ENCODE measurements around the gene SPNS2.
A peak's percentile ranks its signal among the peaks of the same experiment; 100 is the strongest.

The SPNS2 gene, protein sequence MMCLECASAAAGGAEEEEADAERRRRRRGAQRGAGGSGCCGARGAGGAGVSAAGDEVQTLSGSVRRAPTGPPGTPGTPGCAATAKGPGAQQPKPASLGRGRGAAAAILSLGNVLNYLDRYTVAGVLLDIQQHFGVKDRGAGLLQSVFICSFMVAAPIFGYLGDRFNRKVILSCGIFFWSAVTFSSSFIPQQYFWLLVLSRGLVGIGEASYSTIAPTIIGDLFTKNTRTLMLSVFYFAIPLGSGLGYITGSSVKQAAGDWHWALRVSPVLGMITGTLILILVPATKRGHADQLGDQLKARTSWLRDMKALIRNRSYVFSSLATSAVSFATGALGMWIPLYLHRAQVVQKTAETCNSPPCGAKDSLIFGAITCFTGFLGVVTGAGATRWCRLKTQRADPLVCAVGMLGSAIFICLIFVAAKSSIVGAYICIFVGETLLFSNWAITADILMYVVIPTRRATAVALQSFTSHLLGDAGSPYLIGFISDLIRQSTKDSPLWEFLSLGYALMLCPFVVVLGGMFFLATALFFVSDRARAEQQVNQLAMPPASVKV

DNA sequence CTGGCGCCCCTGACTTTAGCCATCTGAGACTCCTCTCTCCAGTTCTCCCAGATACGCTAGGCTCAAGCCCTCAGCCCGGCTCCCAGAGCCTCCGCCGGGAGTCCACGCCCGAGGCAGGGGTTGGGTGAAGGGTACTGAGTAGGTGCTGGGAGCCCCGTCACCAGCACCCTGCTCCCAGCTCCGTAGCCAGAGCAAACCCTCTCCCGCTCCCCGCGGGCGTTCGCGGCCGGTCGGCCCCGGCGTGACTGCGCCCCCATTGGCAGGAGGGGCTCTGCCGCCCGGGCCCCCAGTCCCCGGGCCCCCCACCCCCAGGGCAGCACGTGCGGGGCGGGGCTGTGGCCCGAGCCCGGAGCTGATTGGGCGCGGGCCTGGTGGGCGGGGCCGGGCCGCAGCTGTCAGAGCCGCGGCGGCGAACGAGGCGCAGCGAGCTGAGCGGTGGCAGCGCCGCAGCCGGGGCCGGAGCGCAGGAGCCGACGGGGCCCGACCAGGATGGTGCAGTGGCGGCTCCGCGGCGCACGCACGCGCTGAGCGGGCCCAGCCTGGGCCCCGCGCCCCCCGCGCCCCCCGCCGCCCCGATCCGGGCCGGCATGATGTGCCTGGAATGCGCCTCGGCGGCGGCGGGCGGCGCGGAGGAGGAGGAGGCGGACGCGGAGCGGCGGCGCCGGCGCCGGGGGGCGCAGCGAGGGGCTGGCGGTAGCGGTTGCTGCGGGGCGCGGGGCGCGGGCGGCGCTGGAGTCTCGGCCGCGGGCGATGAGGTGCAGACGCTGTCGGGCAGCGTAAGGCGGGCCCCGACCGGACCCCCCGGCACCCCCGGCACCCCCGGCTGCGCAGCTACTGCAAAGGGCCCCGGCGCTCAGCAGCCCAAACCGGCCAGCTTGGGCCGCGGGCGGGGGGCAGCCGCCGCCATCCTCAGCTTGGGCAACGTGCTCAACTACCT lies at the start of gene SPNS2:
SPNS2 (plus strand) TSS at position 421 of the 937 bp plus-strand sequence; CDS start at position 588, 167 bp downstream.
- peak; percentile 83 for DNase-seq

DNA sequence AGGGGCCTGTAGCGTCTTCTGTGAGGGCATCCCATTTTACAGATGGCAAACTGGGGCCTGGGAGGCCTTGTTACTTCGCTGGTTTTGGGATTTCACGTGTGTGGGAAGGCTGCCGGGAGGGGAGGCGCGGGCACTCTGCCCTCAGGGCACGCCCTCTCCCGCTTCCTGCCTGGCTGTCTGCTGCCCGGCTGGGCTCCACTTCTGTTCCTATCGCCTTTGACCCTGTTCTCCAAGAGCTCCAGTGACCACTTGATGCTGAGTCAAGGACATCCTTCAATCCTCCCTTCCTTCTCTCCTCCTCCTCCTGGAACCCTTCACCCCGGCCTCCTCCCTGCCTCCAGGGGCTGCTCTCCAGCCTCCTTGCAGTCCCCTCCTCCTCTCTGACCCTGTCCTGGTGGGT lies 48.9 kb upstream of the SPNS2 start:
- DNase-seq: no peak

DNA sequence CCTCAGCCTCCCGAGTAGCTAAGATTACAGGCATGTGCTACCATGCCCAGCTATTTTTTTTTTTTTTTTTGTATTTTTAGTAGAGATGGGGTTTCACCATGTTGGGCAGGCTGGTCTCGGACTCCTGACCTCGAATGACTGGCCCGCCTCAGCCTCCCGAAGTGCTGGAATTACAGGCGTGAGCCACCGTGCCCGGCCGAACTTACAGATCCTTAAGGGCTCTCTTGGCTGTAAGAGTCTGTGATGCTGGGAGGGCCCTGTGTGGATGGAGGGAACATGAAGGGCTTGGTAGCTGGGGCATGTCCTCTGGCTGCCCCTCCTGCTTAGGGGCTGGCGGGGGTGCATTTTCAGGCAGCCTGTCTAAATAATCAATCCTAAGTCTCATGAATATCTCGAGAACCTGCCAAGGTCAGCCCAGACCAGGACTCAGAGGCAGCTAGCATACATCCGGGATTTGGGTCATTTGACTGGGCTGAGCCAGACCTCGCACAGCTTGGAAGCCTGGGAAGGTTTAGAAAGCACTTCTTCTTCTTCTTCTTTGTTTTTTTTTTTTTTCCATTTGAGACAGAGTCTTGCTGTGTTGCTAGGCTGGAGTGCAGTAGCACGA lies 47.9 kb upstream of the SPNS2 start:
- no peak for DNase-seq

DNA sequence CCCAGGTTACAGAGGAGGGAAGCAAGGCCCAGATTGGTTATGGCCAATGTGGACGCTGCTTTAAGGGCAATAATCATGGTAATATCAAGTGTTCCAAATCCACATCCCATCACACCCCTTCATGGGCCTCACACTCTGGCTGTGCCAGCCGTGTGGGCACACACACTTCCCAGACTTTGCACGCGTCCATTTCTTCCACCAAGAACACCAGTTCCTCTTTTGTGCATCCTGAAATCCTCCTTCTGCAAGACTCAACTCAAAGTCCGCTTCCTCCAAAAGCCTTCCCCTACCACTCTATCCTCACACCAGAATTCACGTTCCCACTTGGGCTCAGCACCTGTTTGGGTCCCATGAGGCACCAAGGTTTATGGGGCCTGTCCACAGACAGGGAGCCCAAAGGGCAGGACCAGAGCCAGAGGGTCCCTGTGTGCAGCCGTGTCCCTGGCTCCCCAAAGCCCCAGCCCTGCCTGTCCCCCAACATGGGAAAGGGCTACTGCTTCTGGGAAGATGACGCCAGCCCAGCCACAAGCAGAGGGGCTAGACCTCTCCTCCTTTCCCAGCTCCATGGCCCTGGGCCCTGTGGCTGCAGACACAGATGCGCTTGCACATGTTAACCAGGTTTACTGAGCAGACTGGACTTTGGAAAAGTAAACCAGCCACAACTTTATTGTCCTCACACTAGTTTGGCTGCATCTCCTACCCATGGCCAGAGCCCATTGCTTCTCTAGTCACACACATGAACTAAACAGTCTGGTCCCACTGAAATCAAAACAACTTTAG lies 44.7 kb upstream of the SPNS2 start:
- DNase-seq: no peak

DNA sequence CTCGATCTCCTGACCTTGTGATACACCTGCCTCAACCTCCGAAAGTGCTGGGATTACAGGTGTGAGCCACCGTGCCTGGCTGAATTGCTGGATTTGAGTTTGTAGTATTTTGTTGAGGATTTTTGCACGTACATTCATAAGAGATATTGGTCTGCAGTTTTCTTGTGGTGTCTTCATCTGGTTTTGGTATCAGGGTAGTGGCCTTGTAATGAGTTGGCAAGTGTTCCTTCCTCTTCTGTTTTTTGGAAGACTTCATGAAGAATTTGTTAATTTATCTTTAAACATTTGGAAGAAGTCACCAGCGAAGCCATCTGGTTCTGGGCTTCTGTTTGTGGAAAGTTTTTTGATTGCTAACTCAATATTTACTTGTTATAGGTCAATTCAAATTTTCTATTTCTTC lies 38.0 kb upstream of the SPNS2 start:
- DNase-seq: no peak

DNA sequence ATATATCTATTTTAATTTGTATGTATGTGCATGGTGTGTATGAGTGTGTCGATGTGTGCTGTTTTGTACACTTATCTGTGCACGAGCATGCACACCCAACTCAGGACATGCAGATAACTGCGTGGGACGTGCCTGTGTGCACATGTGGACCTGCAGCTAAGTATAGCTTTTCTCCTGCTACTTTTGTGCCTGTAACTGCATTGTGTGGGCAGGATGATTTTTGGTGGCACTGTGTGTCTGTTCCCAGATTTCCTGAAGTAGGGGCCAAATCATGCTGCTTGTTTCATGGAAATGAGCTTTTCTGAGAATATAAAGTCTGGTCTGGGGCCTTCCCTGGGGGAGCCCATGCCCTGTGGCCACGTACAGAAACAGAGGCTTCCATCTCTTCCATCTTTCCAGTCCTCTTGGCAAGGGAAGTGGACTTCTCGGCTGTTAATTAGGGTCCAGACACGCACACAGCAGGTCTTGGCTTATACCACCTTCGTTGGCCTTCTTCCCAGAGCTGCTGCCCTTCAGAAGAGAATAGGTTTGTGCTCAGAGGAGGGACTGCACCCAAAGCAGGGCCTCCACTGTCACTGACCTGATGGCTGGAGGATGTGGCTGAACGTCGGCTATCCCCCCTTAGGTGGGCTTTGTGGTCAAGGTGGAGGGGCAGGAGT lies 34.7 kb upstream of the SPNS2 start:
- DNase-seq: no peak

DNA sequence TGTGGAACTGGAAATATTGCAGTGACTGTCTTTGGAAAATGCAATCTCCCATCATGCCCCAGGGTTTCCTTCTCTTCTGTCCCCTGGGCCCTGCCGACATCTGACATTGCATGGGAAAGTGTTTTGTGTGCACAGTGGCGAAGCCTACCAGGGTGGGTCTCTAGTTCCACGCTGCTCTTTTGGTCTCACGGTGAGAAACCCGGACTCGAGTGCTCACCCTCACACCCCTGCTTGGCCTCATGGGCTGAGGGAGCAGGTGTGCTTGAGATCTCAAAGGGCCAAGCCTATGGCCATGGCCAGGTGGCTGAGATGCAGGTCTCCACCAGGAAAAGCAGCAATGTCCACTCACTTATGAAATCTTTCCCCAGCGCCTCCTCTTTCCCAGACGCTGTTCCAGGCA lies 32.9 kb upstream of the SPNS2 start:
- no peak for DNase-seq

DNA sequence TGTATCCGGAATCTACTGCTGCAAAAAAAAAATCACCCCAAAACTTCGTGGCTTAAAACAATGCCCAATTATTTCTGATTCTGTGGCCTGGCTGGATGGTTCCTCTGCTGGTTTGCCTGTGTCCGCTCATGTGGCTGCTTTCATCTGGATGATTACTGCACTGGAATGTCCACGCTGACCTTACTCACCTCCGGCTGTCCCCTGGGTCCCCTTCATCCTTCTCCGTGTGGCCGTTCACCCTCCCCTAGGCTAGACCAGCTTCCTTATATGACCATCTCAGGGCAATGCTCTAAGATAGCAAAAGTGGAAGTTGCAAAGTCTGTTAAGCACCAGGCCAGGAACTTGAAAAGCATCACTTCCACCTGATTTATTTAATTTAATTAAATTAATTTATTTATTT lies 31.4 kb upstream of the SPNS2 start:
- DNase-seq: no peak

DNA sequence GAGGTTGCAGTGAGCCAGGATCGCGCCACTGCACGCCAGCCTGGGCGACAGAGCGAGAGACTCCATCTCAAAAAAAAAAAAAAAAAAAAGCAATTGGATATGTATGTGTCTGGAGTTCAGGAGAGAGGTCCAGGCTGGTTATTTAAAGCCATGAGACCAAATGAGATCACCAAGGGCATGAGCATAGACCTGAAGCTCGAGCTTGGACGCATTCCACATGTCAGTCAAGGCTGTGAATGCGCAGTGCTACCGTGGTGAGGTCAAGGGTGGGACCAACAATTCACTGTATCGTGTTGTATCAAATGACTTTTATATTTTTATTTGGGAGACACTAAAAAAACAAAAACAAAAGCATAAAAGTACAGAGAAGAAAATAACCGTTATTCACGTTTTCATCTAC lies 29.1 kb upstream of the SPNS2 start:
- DNase-seq: no peak

DNA sequence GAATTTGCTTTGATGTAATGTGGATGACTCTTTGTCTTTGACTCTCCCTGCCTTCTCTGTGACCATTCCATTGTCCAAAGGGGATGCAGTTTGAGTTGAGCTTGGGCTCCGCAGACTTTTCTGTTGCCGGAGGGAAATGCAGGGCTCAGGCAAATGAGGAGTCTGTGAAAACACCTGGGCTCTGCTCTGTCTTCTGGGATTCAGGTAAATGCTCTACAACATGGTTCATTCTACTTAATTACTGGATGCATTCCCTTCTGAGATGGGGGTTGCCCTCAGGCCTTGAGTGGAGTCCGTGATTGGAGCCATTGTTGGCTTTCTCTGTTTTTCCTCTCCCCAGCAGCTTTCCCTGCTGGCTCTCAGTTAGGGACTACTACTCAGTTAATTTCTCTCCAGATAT lies 26.4 kb upstream of the SPNS2 start:
- DNase-seq: no peak

DNA sequence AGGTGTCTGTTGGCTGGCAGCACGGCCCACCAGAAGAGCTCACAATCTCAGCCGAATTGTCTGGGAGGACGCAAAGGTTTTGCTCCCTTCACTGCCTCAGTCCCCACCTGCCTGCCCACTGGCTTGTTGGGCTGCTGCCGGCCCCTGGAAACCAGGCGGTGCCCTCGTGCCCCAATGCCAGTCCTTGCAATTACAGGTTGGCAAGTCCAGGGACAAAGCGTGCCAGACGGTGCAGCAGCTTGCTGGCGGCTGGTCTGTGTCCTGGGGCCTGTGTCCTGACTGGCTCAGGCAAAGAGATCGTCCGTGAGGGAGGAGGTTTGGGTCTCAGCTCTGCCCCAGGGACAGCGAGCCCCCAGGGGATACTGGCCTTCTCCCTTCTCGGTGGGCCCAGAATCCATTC lies 24.6 kb upstream of the SPNS2 start:
- no peak for DNase-seq

DNA sequence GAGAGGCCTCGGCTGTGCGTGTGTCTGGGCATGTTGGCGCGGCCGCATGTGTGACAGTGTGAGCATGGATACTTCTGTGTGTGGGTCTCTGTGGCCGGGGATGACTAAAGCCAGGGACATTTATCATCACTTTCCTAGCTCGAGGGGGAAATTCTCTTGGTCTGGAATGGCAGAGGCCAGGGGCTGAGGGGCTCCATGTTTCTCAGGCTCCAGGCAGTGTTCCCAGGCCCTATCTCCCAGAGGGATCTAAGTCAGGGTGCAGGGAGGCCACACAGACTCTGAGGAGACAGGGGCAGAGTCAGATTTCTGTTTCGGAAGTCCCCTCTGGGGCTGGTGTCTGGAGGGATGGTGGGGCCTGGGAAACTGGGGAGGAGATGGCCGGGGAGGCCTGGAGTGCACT lies 23.7 kb upstream of the SPNS2 start:
- DNase-seq: no peak

DNA sequence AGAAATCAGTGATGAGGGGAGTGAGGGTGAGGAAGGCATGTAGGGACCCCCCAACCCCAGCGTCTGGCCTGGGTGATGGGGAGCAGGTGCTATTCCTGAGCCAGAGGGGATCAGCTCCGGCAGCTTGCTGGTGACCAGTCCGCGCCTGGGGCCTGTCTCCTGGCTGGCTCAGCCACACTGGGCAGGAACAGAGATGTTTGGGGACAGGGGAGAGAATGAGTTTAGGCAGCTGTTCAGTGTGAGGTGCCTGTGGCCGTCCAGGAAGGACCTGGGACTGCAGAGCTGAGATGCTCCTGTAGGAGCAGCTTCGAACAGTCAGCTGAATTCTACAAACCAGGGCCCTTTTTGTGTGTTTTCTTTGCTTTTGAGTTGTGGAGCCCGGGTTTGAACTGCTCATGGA lies 23.2 kb upstream of the SPNS2 start:
- no peak for DNase-seq

DNA sequence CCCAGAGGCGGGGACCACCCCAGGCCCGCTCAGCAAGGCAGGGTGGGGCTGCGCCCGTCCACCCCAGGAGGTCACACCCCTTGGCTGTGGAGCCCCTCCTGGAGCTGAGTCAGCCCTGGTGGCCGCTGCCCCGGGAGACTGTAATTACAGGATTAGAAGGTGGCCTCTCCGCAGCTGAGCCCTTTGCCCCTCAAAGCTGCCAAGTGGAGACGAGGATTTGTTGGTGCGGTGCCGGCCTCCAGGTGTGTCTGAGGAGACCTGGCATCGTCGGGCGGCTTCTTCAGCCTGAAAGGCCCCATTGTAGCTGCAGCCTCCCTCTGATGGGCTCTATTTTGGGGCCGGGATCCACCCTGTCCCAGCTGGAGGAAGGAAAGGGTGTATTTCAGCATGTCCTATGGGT lies 22.7 kb upstream of the SPNS2 start:
- no peak for DNase-seq

DNA sequence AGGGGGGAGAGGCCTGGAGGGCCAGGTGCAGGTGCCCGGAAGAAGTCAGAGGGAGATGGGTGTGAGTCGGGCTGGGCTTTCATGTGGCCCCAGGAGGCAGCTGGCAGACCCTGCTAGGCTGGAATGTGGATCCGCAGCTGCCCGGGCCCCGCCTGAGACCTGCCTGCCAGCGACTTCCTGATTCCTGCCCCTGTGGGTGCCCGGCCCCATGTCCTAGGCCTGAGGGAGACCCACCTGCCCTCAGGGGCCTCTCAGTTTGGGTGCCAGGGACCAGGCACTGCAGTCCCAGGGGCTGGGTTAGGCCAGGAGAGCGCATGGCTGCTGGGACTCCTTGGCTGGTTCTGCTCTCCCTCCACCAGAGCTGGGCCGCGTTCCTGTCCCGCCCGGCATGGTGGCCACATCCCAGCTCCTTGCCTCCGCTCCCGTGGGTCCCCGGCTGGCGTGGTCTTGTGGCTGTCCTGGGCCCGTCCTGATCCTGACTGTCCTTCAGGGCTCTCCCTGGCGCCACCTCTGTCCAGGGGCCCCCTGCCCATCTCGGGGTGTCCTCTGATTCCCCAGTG lies 22.1 kb upstream of the SPNS2 start:
- no peak for DNase-seq

DNA sequence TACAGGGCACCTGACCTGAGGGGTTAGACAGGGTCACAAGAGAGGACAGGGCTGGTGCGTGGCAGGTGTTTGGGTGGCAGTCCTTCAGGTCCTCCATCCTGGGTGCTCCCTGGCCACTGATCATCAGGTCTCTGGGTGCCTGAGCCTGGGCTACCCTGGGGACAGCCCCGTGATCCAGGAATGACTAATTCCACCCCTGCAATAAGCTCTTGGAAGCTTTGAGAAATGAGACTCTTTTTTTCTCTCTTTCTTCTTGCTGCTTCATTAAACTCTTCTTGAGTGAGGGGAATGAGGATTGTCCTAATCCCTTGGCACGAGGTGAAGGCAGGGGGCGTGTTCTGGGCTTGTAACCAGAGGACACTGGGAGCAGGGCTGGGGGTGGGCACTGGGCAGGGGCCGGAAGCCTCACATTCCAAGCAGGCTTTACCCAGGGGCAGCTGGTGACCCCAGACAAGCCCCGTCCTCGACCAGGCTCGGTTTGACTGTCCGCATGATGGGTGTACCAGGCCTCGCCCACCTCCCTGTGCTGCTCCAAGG lies 21.4 kb upstream of the SPNS2 start:
- DNase-seq: peak; percentile 87

DNA sequence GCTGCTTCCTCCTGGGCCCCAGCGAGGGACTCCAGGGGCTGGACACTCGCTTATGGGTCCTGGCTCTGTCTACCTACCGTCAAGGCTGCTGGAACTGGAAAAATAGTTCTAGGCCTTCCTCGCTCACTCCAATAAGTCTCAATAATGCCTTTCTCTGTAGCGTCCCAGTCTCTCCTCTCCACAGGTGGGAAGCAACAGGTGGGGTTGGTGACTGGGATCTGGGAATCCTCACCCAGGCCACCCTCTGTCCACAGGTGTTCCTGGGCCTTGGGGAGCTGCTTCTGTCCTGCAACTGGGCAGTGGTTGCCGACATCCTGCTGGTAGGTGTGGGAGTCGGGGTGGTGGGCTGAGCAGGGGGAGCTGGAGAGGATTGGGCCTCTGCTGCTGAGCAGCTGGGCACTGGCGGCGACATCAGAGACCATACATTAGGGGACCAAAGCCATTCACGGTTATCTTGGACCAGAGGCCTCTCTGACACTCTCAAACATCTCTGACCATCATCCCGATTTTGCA lies 20.3 kb upstream of the SPNS2 start:
- no peak for DNase-seq

DNA sequence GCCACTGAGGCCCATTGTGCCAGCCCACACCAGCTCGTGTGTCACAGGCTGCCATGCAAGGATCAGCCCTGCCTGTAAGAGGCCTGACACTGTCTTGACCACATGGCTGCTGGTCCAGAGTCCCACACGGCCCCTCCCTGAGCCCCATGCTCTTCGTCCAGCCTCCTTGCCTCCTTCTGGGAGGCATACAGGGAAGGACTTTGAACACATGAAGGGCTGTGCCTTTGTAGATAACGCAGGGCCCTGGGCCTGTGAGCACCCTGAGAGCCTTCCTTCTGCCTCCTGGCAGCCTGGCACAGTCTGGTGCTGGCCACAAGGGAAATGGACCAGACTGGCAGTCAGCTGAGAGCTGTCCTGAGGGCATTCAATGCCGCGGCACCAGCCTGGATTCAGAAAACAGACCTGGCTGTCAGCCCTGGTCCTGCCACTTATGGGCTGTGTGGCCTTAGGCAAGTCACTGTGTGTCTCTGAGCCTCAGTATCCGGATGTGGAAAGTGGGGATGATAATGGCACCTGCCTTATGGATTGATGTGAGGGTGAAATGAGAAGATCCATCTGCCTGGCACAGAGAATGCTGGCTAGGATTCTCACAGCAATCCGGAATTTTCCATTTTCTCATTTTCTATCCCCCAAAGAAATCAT lies 19.2 kb upstream of the SPNS2 start:
- no peak for DNase-seq

DNA sequence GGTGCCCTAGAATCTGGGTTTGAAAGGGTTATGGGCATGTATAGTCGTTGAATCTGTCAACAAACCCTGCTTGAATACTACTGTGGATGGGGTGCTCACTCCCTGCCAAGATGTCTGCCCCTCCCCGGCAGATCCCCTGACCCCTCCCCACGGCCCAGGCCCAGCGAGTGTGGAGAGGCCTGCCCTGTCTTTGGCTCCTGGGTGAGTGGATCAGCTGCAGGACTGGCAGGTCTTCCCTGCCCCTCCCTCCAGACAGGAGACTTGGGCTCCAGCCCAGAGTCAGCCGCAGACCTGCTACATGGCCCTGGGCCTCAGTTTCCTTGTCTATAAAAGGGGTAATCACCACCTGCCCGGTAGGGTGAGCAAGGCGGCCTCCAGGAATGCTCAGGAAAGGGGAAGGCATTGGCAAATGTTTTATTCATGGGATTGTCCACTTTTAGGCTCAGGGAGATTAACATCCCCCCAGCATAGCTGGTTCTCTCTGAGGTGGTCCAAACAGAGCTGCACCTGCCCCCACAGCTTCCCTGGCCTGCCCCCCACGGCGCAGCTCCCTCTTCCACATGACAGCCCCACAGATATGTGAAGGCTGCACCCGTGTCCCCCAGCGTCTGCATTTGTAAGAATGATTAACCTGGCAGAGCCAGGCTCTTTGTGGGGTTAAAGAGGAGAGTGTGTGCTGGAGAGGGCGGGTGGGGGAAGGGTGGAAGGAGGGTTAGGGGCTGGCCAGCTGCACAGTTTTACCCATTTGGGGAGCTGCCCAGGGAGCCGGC lies 18.5 kb upstream of the SPNS2 start:
- DNase-seq: no peak
